GM13976 (cell line): ENCODE data around the gene FAT3.

Experiments
- DNase-seq: peaks from one replicate; pipeline ENCODE4 v3.0.0; 2012; ENCODE audit warnings: low spot score
- CTCF ChIP-seq: IDR thresholded peaks from 2 replicates; pipeline ENCODE4 v1.5.1; 2012; ENCODE audit warnings: borderline replicate concordance, mild to moderate bottlenecking; ENCODE audit not compliant: insufficient read depth; ENCODE audit errors: extremely low read depth, missing control alignments, control extremely low read depth
- in situ Hi-C: fragments of 300-500 bp; cut with MboI; formaldehyde crosslinking; loops from one replicate; pipeline ENCODE4 v1.12.0; 2022; ENCODE audit warnings: low sequenced_read_pairs, mixed read lengths, inconsistent platforms; ENCODE audit not compliant: unreplicated experiment

FAT3 gene

GRCh38 chr11:92216789-92217188 is 7.8 kb upstream of the FAT3 start:
- in situ Hi-C loops = no loop called here
- no peak for TF ChIP-seq CTCF
- DNase-seq = no peak

GRCh38 chr11:92219476-92219875 is 5.1 kb upstream of the FAT3 start:
- no peak for TF ChIP-seq CTCF
- in situ Hi-C loops = no loop called here
- DNase-seq = no peak

GRCh38 chr11:92222701-92223100 is 1.9 kb upstream of the FAT3 start:
- TF ChIP-seq CTCF = no peak
- no peak for DNase-seq
- in situ Hi-C loops = no loop called here

GRCh38 chr11:92224054-92224406 is 588 bp upstream of the FAT3 start:
- in situ Hi-C loops = no loop called here
- no peak for TF ChIP-seq CTCF

GRCh38 chr11:92225125-92225567 is 528 bp downstream of the FAT3 start:
- no peak for DNase-seq
- TF ChIP-seq CTCF = no peak
- in situ Hi-C loops = no loop called here

More at GRCh38 chr11:92224054-92224406, 588 bp upstream of the FAT3 start:
- DNase-seq = no peak

GRCh38 chr11:92225568-92226330 is 1.1 kb downstream of the FAT3 start:
- no peak for TF ChIP-seq CTCF
- in situ Hi-C loops = no loop called here
- peak; percentile 22 for DNase-seq
